ENCODE results near the gene USP48.
"Not testable (repeated sequence)": the region's sequence is repeated elsewhere in the genome, so short reads cannot be mapped to it uniquely, and the experiment has no call there.

USP48 gene
- total RNA-seq, result 90.3 to 92.3 reads per million in 2 donors

GRCh38 chr1:21782868-21783678, at the start of gene USP48:
TSS of gene USP48 (minus strand) at chr1:21783149. CDS start at chr1:21782957, 192 bp downstream.
- DNase-seq, result peak; percentile 92

- DNase-seq, result no peak
Observed at GRCh38 chr1:21831454-21831970, 48.6 kb upstream of the USP48 start.

GRCh38 chr1:21830792-21831453, 48.0 kb upstream of the USP48 start:
- no peak for DNase-seq

- DNase-seq, result no peak
Observed at GRCh38 chr1:21829294-21829693, 46.3 kb upstream of the USP48 start.

- no peak for DNase-seq
Observed at GRCh38 chr1:21828506-21829210, 45.7 kb upstream of the USP48 start.

GRCh38 chr1:21828075-21828474, 45.1 kb upstream of the USP48 start:
- DNase-seq, result no peak

GRCh38 chr1:21827141-21827679, 44.3 kb upstream of the USP48 start:
- DNase-seq, result no peak

- DNase-seq, result not testable (repeated sequence)
Observed at GRCh38 chr1:21826694-21827093, 43.7 kb upstream of the USP48 start.

GRCh38 chr1:21825393-21825792, 42.4 kb upstream of the USP48 start:
- no peak for DNase-seq

- DNase-seq, result no peak
Observed at GRCh38 chr1:21824926-21825325, 42.0 kb upstream of the USP48 start.

GRCh38 chr1:21823980-21824702, 41.2 kb upstream of the USP48 start:
- no peak for DNase-seq

GRCh38 chr1:21823206-21823979, 40.4 kb upstream of the USP48 start:
- no peak for DNase-seq

GRCh38 chr1:21822349-21822748, 39.4 kb upstream of the USP48 start:
- DNase-seq, result no peak

- DNase-seq, result no peak
Observed at GRCh38 chr1:21821385-21822019, 38.6 kb upstream of the USP48 start.

- no peak for DNase-seq
Observed at GRCh38 chr1:21820597-21821232, 37.8 kb upstream of the USP48 start.

GRCh38 chr1:21818656-21819055, 35.7 kb upstream of the USP48 start:
- no peak for DNase-seq

- DNase-seq, result no peak
Observed at GRCh38 chr1:21816602-21817302, 33.8 kb upstream of the USP48 start.

GRCh38 chr1:21815724-21816321, 32.9 kb upstream of the USP48 start:
- DNase-seq, result no peak

- no peak for DNase-seq
Observed at GRCh38 chr1:21814981-21815582, 32.1 kb upstream of the USP48 start.
